Heart left ventricle (tissue), 16 donors: Measurements from ENCODE around the gene FSTL4. TPM values are rescaled to one million over a fixed set of nuclear protein-coding genes. Genes with fewer than 3 reads are reported as not detected.
A peak's percentile ranks its signal among the peaks of the same experiment; 100 is the strongest.

Experiments used
- ATAC-seq, 4 donors: fragments of 200-7000 bp; cut with Tn5 transposase; one replicate each; pipeline ENCODE4 v1.9.1; 2020 to 2022; ENCODE audit warnings: moderate library complexity in 4 of 4, mild to moderate bottlenecking in 3 of 4, moderate number of reproducible peaks in 1 of 4
- DNase-seq, 5 donors: peaks; one replicate each; pipeline ENCODE4 v3.0.0-alpha.2; 2020
- H3K27ac ChIP-seq, 12 donors: fragments of 200-600 bp; sonication (generic) in 4 of 12; one replicate each; pipeline versions ENCODE4 v1.5.0 to v1.8.0; 2016 to 2022; ENCODE audit warnings: mild to moderate bottlenecking in 2 of 12
- H3K27me3 ChIP-seq, 9 donors: fragments of 200-600 bp; sonication (generic) in 2 of 9; one replicate each; pipeline versions ENCODE4 v1.5.1 to v1.8.0; 2016 to 2022; ENCODE audit warnings: mild to moderate bottlenecking in 3 of 9
- H3K36me3 ChIP-seq, 9 donors: fragments of 200-600 bp; sonication (generic) in 2 of 9; one replicate each; pipeline versions ENCODE4 v1.5.0 to v1.8.0; 2018 to 2022; ENCODE audit warnings: mild to moderate bottlenecking in 2 of 9
- H3K4me1 ChIP-seq, 12 donors: fragments of 200-600 bp; sonication (generic) in 4 of 12; one replicate each; pipeline versions ENCODE4 v1.5.0 to v1.8.0; 2016 to 2022; ENCODE audit warnings: mild to moderate bottlenecking in 3 of 12
- H3K4me3 ChIP-seq, 12 donors: fragments of 200-600 bp; sonication (generic) in 4 of 12; one replicate each; pipeline versions ENCODE4 v1.5.0 to v1.8.0; 2017 to 2022; ENCODE audit warnings: mild to moderate bottlenecking in 9 of 12, moderate library complexity in 4 of 12
- H3K9me3 ChIP-seq, 12 donors: fragments of 200-600 bp; sonication (generic) in 4 of 12; one replicate each; pipeline versions ENCODE4 v1.5.0 to v1.8.0; 2016 to 2022; ENCODE audit warnings: mild to moderate bottlenecking in 1 of 12
- CTCF ChIP-seq, 12 donors: fragments of 200-600 bp; sonication (generic) in 4 of 12; IDR thresholded peaks; one replicate each; pipeline versions ENCODE4 v1.5.0 to v1.8.0; 2018 to 2022; ENCODE audit warnings: antibody characterized with exemption in 12 of 12, mild to moderate bottlenecking in 5 of 12
- POLR2A ChIP-seq, 2 donors: fragments of 450-650 bp; IDR thresholded peaks; one replicate each; pipeline ENCODE4 v1.6.1; 2017; ENCODE audit warnings: antibody characterized with exemption in 2 of 2, mild to moderate bottlenecking in 2 of 2, moderate library complexity in 2 of 2
- WGBS, 4 donors: extraction: QIAGEN DNeasy Blood & Tissue Kit in 2 of 4; methylation state at CpG; one replicate each; pipeline versions ENCODE4 v1.1.5 to v1.1.7; 2013 to 2018; 5-methylcytosine and 5-hydroxymethylcytosine counted together
- intact Hi-C, 10 donors: fragments of 100-400 bp; cut with DNase I; formaldehyde crosslinking; loops; one replicate each; pipeline versions ENCODE4 v1.11.1 to v1.14.2; 2022
- polyA plus RNA-seq, 2 donors: library from polyadenylated mRNA; stranded (reverse); fragments of 200-250 nt; gene quantifications; one replicate each; pipeline ENCODE4 v1.2.3, GENCODE V29; 2013
- total RNA-seq, 9 donors: library from RNA; depleted of rRNA in 2 of 9; stranded (reverse); fragments of >200 nt in 2 of 9; fragmentation: NEBNext Ultra II Directional in 3 of 9; extraction: Animal tissue kit (Norgen Biotek cat#: 25700) in 3 of 9; gene quantifications; one replicate each; pipeline versions ENCODE4 v1.1.0 to v1.2.4, GENCODE V29; 2016 to 2023
- donor health status: ischemic (EF 13 %, LVEDD 7.1; RV severe dilation, severe dysfunction).
- donor health status: healthy with polysubstance abuse.
- donor health status: DM: no; HTN: yes; CAD: no.
- donor health status: DM: no; HTN: no; CAD: no.
- donor health status: ischemic (EF 25% LVEDD 6.9; RV normal size, moderate dysfunction).
- donor health status: ischemic (EF 25% LVEDD 5.7; RV mildly dilated, moderate dysfunction).
- donor health status: healthy.
- donor health status: DM: yes; HTN: yes; CAD: no.
- donor health status: ischemic (EF 35%, LVEDD 5.7; RV mildly dilated, moderate dysfunction).
- donor health status: nonischemic (EF 11% LVEDD 7.7; RV severe dilation, severe dysfunction).
- donor health status: DM: yes; HTN: yes; CAD: no.
- donor health status: PGD.
- donor health status: ischemic (EF 29% LVEDD 5.4; RV normal size, mild dysfunction).
- donor health status: nonischemic (EF 23%, LVEDD 6.1; RV moderate dilation, normal function).

The FSTL4 gene
- total and polyA plus RNA-seq, 11 donors: 0.01 to 0.39 (median 0.17) TPM; not detected in 6

DNA sequence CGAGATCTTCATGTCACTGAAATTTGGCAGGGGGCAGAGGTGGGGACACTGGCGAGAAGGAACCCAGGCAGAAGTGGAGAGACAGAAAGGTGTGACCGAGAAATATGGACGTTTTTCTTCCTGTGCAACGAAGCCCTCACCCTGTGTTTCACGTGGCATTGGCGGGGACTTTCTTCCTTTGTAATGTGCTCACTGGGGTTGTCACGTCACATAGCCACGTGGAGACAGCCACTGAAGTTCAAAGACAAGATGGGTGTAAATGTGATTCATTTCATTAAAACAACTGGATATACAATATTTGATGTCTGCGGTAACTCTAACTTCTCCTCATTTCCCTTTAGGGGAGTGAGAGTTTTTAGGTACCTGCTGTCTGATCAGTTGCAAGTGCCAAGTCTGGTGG, 225.7 kb downstream of the FSTL4 start:
- no peaks in the 10 kb centered on the region for H3K9me3 ChIP-seq
- ATAC-seq (no peak), DNase-seq (peak in 1 of 5 donors; percentile 6)
- peaks cover 0 to 31% (median 0%) of the 10 kb centered on the region in 9 donors for H3K27me3 ChIP-seq
- no peaks in the 10 kb centered on the region for H3K36me3 ChIP-seq
- no peak overlapping the region for H3K27ac ChIP-seq
- H3K4me3 ChIP-seq: no peak overlapping the region
- 71 to 77% (median 72%) methylated on average over 10 of the region's 10 CpGs for WGBS, 4 donors
- intact Hi-C loops: no loop called here
- TF ChIP-seq POLR2A (IDR thresholded peaks at IDR 0.05): no peak
- TF ChIP-seq CTCF (IDR thresholded peaks at IDR 0.05): no peak
- H3K4me1 ChIP-seq: peaks cover 0 to 2% (median 0%) of the 10 kb centered on the region in 12 donors

- H3K4me3 ChIP-seq: no peak overlapping the region
- H3K9me3 ChIP-seq: no peaks in the 10 kb centered on the region
- H3K27ac ChIP-seq: no peak overlapping the region
- H3K27me3 ChIP-seq: peaks cover 0 to 31% (median 0%) of the 10 kb centered on the region in 9 donors
- no peak for DNase-seq
- H3K4me1 ChIP-seq: no peaks in the 10 kb centered on the region
- ATAC-seq: no peak
- intact Hi-C loops: no loop called here
- no peaks in the 10 kb centered on the region for H3K36me3 ChIP-seq
- 88 to 94% (median 90%) methylated on average over 5 of the region's 5 CpGs for WGBS, 4 donors
- no peak for TF ChIP-seq POLR2A (IDR thresholded peaks at IDR 0.05)
- no peak for TF ChIP-seq CTCF (IDR thresholded peaks at IDR 0.05)
Measured at GRCh38 chr5:133385346-133385745, 227.0 kb downstream of the FSTL4 start.

GRCh38 chr5:133384903-133385302, 227.4 kb downstream of the FSTL4 start:
- TF ChIP-seq CTCF (IDR thresholded peaks at IDR 0.05) (no peak), POLR2A (IDR thresholded peaks at IDR 0.05) (no peak)

GRCh38 chr5:133384120-133384855, 228.1 kb downstream of the FSTL4 start:
- WGBS, 4 donors: 47 to 65% (median 51%) methylated on average over 11 to 12 of the region's 12 CpGs
- Histone ChIP-seq H3K36me3 (no peaks in the 10 kb centered on the region), H3K9me3 (no peaks in the 10 kb centered on the region), H3K27me3 (peaks cover 0 to 36% (median 0%) of the 10 kb centered on the region in 9 donors), H3K4me1 (no peaks in the 10 kb centered on the region), H3K4me3 (no peak overlapping the region), H3K27ac (no peak overlapping the region)
- peak in 2 of 4 donors; percentile 32 to 38 for ATAC-seq
- no peak for DNase-seq
- TF ChIP-seq POLR2A (IDR thresholded peaks at IDR 0.05) (no peak), CTCF (IDR thresholded peaks at IDR 0.05) (no peak)
- intact Hi-C loops: no loop called here

More at GRCh38 chr5:133384903-133385302, 227.4 kb downstream of the FSTL4 start:
- Histone ChIP-seq H3K36me3 (no peaks in the 10 kb centered on the region), H3K4me1 (no peaks in the 10 kb centered on the region), H3K4me3 (no peak overlapping the region), H3K27me3 (peaks cover 0 to 31% (median 0%) of the 10 kb centered on the region in 9 donors), H3K27ac (no peak overlapping the region), H3K9me3 (no peaks in the 10 kb centered on the region)
- 78 to 92% (median 87%) methylated on average over 9 of the region's 9 CpGs for WGBS, 4 donors
- no peak for ATAC-seq
- intact Hi-C loops: no loop called here
- no peak for DNase-seq
